GM19452 (cell line): ENCODE measurements around the gene LCTL.

Source experiments
- ATAC-seq: cut with Tn5 transposase; IDR thresholded peaks from one replicate; pipeline ENCODE4 v1.9.1; 2021; ENCODE audit not compliant: unreplicated experiment

The LCTL gene, protein sequence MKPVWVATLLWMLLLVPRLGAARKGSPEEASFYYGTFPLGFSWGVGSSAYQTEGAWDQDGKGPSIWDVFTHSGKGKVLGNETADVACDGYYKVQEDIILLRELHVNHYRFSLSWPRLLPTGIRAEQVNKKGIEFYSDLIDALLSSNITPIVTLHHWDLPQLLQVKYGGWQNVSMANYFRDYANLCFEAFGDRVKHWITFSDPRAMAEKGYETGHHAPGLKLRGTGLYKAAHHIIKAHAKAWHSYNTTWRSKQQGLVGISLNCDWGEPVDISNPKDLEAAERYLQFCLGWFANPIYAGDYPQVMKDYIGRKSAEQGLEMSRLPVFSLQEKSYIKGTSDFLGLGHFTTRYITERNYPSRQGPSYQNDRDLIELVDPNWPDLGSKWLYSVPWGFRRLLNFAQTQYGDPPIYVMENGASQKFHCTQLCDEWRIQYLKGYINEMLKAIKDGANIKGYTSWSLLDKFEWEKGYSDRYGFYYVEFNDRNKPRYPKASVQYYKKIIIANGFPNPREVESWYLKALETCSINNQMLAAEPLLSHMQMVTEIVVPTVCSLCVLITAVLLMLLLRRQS

DNA sequence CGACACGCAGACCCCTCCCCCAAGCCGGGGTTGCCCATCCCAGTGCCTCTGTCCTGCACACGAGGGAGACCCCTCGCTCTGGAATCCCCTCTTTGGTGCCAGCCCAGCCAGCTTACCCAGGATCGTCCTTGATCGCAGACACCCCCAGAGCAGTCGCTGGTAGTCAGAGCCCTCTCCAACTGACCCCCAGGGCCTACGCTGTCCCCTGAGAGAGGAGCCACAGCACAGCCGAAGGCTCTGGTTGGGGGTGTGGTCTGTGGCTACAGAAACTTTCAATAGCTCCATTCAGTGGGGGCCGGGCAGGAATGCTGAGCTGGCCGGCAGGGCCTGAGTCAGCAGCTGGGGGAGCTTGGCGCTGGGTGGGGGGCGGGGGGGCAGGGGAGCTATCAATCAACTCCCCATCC is at the start of gene LCTL:
Gene LCTL, minus strand, starts transcription at position 258 of the 404 bp plus-strand sequence. CDS start 633 bp downstream, outside the sequence.
- ATAC-seq: no peak

DNA sequence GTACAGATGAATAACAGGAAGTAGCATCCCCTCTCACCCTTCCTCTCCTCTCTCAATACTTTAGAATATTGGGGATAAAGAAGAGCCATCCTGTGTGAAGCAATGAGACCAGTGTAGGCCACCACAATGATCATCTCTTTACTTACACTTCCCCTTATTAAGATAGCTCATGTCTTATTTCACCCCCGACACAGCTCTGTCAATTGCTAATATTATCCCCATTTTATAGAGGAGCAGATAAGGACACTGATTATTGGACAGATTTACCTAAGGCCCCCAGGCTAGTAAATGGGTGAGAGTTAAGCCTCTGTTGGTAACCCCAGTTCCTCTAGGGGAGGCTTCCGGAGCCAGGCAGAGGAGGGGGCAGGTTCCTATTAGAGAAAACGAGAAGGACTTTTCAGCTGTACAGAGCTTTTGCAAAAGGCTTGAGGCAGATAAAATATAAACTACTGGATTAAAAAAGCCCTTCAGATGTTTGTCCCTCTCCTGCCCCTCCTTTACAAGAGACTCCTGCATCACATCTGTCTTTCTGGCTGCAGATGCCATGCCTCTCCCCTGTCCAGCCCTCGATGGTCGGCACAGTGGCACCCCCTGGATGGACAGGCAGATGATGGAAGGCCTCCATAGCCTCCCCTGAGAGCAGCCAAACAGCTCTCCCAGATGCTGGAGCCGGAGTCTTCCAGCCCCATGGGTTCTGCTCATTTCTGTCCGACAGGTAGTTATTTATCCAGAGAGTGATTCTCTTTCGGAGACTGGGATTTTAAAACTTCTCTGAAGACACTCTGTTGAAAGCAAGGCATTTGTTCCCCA is 49.4 kb upstream of the LCTL start:
- no peak for ATAC-seq

DNA sequence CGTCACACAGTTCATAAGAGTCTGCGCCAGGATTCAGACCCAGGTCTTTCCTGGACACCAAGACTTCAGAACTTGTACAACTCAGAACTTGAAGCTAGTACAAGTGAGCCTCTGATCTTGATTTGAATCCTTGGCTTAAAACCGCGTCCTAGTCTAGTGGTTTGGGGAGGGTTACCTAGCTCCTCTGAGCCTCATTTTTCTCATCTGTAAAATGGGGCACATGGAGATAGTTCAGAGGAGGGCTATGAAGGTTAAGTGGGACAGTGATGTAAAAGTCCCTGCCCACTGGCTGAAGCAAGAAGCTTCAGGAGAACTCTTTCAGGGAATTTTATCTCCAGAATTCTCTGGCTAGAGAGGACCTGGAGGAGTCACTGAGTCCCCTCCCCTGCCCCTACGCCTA is 48.7 kb upstream of the LCTL start:
- ATAC-seq: no peak

DNA sequence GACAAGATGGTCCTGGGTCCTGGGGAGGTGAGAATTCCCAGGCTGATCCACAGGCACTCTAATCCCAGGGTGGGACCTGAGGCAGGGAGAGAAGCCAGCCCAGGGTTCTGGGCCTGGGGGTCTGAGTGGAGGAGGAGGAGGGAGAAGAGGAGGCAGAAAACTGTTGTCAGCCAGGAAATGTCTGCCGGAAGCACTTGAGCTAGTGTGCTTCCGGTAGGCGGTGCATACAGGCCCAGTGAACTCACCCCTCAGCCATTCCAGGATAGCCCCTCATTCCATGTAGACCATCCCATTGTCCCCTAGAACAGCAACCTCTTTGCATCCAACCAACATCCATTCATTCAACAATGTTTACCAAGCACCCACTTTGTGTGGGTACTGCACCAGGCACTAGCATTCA is 47.9 kb upstream of the LCTL start:
- ATAC-seq: no peak

DNA sequence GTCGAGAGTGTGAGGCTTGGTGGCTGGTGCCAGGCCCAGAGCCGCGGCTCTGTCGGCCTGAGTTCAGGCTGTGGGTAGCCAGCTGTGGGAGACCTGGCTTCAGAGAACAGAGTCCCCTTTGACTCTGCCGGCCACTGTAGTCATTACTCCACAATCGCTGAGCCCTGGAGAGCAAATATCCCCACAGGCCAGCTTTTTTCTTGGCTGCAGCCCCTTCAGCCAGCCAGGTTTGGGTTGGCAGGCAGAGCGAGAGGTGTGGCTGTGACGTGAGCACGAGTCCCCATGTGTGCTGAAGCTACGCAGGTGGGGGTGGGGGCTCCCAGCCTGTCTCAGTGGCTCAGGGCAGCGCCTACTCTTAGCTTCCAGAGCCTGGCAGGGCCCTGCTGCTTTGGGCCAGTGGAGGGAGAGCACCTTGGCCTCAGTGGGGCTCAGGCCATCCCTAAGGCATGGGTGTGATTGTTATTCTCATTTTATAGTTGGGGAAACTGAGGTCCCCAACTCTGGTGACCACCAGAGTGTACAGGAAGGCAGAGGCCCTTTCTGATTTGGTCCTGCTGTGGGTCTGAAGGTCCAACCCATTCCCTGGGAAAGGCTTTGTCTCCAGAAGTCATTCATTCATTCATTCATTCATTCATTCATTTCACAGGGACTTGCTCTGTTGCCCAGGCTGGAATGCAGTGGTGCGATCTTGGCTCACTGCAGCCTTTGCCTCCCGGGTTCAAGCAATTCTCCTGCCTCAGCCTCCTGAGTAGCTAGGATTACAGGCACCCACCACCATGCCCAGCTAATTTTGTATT is 45.7 kb upstream of the LCTL start:
- ATAC-seq: no peak

DNA sequence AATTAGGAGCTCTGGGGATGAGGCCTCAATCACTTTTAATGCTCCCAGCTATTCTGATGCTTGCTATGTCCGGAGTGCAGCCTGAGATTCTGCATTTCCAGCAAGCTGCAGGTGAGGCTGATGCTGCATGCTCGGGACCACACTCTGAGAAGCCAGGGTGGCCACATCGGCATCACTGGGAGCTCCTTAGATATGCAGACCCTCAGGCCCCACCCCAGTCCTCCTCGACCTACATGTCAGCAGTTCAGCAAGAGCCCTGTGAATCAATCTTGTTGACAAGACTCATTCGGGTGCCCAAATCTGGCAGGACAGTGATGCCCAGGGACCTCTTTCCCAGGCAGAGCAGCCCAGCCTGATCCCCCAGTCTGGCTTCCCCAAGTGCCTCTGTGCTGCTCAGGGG is 44.1 kb upstream of the LCTL start:
- no peak for ATAC-seq

DNA sequence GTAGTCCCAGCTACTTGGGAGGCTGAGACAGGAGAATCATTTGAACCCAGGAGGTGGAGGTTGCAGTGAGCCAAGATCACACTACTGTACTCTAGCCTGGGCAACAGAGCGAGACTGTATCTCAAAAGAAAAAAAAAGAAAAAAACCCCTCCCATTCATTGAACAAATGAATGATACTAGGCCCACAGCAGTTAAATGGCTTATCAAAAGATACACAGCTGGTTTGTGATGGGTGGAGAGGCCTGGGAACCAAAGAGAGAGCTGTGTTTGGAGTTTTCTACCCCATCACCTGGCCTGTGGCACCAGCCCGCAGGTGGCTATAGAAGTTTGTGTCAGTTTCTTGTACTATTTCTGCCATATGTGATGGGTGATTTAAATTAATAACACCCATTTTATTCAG is 43.1 kb upstream of the LCTL start:
- ATAC-seq: no peak

DNA sequence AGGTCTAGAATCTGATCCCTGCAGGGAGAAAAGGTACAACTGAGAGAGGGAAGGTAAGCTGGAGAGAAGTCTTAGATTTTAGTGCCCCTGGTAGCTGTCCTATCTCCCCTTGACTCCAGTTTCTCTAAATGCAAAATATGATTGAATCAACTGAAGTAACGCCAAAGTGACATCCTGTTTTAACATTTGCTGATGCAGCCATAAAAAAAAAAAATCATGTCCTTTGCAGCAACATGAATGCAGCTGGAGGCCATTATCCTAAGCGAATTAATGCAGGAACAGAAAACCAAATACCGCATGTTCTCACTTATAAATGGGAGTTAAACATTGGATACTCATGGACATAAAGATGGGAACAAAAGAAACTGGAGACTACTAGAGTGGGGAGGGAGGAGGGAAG is 42.4 kb upstream of the LCTL start:
- no peak for ATAC-seq

DNA sequence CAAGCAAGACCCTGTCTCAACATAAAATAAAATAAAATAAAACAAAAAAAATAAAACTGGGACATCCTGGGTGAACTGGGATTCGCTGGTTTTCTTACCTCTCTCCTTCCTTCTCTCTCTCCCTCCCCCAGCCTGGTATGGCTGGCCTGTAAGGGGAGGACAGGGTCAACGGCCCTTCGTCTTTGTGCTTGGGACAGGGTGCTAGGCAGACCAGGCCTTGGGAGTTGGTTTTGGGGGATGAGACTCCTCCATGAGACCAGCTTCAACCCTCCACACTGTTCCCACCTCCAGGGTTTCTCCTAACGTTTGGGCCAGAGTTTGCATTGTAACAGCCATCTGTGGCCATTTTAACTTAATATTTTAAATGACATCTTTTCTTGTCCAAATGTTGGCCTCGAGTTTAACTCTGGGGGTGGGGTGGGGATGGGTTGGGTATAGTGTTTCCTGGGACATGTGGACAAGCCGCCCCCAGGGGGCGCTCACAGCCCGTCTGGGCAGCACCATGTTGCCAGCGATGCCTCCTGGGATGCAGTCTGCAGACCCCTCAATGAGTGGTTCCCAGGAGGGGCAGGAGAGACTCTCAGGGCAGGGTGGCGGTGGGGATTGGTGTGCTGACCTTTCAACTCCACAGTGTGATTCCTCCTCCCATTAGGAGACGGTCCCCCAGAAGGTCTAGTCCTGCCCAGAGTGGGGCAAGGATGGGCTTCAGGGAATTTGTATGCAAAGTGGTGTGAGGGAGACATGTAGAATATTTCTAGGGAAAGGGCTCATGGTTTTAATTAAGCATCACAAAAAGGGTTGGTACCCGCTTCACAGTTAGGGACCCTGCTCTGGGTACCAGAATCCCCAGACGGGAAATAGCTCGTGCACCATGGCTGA is 37.7 kb upstream of the LCTL start:
- no peak for ATAC-seq

DNA sequence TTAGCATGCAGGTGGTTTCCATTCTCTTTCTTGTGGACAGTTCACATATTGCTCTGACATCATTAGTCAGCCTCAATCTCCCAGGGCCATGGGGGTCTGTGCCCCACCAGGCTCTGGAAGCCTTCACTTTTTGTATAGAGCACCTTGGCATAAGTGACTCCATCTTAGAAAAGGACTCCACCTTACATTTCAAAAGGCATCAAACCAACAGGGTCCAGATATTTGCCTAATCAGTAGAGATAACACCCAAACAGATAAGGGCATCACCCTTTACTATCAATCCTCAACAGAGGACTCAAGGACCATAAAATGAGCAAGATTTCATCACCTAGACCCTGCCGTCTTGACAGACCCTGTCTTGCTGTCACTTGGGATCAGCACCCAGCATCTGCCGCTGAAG is 35.7 kb upstream of the LCTL start:
- no peak for ATAC-seq

DNA sequence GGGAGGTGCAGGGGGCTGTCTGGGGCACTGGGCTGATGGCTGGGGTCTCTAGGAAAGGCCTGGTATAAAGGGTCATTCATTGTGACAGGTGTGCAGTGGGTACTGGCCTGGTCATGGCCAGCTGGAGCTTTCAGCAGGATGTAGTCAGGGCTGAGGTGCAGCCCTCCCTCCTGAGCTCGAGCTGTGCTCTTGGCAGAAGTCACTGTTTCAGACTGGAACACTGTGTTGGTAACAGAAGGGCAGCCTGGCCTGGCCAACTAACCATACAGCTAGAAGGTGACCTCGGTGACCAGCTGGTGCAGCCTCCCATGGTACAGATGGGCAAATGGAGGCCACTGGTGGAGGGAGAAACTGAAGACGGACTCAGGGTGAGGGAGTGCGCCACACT is 34.4 kb upstream of the LCTL start:
- no peak for ATAC-seq

DNA sequence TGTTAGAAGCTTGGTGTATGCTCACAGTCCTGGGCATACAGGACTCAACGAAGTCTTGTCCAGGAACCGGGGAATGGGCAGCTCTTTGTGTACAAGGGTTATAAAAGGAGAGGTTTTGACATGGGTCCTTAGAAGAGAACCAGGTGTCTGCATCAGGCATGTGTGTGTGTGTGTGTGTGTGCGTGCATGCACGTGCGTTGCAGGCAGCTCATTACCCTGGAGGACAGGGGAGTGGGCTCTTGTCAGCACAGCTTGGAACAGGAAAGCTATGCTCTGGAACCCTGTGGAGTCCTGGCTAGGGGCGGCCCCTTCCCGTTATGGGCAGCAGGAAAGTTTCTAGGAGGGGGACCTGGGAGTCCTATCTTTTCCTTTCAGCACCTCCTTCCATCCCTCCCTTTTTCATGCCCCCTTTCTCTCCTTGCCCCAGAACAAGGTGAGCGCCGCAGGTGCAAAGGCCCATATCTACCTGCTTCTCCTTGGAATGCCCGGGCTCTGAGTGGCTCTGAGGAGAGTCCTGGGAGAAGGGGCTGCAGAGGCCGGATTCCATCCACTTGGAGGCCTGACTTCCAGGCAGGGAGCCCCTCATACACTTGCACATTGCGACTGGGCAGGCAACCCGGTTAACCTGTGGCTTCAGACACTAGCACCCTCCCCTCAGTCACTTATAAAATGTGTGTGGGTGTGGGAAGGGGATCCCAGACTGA is 33.9 kb upstream of the LCTL start:
- no peak for ATAC-seq

DNA sequence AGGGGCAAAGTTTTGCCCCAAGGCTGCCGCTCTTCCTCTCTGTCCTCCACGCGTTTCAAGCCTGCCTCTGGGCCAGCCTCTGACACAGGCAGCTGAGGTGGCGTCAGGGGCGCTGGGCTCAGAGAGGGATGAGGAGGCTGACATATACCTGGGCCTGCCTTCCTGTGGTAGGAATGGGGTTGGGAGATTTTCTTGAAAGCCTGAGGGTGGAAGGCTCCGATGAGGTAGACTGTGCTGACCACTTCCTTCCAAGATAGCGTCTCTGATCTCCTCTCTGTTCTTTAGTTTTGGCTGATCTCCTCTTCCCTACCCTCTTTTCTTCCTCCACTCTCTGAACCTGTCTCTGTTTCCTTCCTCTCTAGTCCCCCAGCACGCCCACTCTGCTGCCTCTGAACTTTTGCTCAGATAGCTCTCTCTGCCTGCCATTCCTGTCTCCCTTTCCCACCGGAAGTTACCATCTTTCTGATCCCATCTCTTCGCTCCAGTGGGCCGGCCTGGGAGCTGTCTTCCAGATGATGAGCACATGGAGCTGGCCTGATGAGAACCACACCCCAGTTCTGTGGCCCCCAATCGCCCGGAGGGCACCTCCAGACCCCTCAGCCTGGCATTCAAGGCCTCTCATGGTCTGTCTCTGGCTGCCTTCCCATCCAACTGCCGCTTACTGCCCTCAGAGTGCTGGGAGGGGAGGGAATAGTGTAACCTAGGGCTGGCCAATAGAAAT is 32.5 kb upstream of the LCTL start:
- ATAC-seq: no peak

DNA sequence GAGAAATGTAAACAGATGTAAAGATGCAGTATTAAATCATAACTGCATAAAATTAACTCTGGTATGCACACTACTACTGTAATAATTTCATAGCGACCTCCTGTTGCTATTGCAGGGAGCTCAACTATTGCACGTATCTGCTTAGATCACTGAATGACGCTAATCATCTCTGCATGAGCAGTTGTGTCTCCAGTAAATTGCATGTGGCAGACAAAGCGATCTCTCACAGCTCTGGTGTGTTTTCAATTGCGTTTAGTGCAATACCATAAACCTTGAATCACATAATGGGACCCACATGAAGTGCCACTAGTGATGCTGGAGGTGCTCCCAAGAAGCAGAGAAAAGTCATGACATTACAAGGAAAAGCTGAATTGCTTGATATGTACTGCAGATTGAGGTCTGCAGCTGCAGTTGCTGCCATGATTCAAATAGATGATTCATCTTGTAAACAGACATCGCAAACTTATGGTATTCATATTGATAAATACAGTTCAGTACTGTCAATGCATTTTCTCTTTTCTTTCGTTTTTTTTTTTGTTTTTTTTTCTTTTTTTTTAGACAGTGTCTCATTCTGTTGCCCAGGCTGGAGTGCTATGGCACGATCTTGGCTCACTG is 30.2 kb upstream of the LCTL start:
- no peak for ATAC-seq

DNA sequence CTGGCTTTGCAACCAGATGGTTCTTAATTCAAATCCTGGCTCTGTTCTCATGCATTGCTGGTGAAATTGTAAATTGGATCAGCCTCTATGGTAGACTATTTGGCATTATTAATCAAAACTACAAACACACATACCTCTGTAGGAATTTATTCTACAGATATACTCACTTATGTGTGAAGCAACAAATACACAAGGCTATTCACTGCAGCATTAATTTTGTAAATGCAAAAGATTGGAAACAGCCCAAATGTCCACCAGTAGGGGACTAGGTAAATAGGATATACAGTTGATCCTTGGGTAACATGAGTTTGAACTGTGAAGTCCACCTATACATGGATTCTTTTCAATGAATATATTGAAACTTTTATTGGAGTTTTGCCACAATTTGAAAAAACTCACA is 29.5 kb upstream of the LCTL start:
- ATAC-seq: no peak

DNA sequence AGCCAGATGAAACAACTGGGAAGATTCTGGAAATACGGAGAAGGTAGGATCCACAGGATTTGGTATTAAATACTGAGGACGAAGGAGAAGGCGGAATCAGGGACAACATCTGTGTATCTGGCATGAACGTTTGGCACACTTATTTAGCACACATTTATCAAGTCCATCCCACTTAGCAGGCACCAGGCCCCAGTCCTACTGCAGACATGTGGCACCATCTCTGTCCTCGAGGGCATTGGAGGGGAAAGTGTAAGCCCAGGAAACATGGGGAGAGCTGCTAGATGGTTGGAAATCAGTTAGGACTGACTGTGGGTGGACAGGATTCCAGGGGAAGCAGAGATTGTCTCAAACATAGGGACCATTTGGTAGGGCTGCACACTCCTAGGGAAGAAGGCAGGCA is 29.0 kb upstream of the LCTL start:
- no peak for ATAC-seq

DNA sequence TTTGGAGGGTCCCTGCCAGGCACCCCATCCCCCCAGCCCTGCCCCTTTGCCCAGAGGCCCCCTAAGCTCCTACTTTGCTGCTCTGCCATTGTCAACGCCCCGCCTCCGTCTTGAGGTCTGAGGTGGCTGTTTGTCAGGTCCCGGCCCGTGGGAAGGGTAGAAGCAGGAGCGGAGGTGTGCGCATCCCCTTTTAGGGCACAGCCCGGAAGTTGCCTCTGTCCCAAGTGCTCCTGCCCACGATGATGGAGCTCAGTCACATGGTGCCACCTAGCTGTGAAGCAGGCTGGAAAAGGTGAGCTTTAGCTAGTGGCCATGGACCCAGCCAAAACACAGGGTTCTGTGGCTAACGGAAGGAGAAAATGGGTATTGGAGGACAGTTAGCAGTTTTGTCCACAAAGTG is 28.5 kb upstream of the LCTL start:
- no peak for ATAC-seq

DNA sequence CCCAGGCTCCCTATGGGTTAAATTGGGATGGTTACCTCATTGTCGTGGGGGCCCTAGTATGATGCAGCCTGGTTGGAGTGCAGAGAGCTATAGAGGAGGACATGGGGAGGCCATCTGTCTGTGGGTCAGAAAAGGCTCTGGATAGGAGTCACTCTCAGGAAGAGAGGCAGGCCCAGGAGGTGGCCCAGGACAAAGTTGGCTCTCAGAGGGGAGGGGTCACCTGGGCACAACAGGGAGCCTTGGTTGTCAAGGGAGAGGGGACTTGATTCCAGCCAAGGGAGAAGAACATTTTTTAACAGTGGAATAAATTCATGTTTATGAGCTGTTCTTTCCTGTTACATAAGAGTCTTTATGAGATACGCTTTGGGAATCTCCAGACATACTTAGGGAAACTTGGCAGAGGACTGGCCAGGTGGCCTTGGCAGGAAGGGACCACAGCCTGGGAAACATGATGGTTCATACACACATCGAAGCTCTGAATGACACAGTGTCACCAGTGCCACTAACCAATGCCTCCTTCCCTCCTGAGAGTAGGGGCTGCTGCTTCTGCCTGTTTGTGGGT is 27.5 kb upstream of the LCTL start:
- ATAC-seq: no peak
